Measurements from ENCODE around the gene YY1.

- TF ChIP-seq CTCF (conservative IDR thresholded peaks at IDR 0.05 in 1 of 2, IDR thresholded peaks at IDR 0.05 in 1 of 2; ENCODE audit: extremely low read depth in 1 of 2, insufficient read depth in 1 of 2, low read depth in 1 of 2, low read length in 2 of 2): no peak
- TF ChIP-seq EZH2 (IDR thresholded peaks at IDR 0.05; ENCODE audit: borderline replicate concordance, low read length): no peak
Observed at GRCh38 chr14:100213587-100213955, 25.4 kb upstream of the YY1 start.

All from mammary epithelial cell (primary cell).